GM12891 (cell line): Measurements from ENCODE around the gene PELI2.

Source experiments
- POLR2A ChIP-seq: IDR thresholded peaks from 2 replicates; pipeline ENCODE4 v1.6.1; 2011; ENCODE audit warnings: low read depth, low read length, control low read depth
- TAF1 ChIP-seq: IDR thresholded peaks from 2 replicates; pipeline ENCODE4 v1.6.1; 2011; ENCODE audit warnings: low read depth, low read length, control low read depth

DNA sequence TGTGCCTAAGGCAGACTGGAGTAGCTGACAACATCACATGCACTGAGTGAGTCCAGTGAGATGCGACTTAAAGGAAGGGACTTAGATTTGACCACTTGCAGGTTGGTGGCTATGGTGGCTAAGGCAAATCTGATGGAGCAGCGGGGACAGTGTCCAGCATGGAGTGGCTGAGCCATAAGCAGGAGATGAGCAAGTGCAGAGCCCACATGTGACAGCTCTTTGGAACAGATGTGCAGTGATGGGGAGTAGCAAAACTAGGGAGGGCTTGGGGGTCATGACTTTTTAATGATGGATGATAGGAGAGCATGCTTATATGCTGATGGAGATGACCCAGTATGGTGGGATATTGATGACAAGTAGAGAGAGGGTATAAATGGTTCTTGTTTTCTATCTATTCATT, 80.2 kb downstream of the PELI2 start:
- no peak for TF ChIP-seq TAF1
- no peak for TF ChIP-seq POLR2A
